ENCODE data around the gene HIVEP1.

DNA sequence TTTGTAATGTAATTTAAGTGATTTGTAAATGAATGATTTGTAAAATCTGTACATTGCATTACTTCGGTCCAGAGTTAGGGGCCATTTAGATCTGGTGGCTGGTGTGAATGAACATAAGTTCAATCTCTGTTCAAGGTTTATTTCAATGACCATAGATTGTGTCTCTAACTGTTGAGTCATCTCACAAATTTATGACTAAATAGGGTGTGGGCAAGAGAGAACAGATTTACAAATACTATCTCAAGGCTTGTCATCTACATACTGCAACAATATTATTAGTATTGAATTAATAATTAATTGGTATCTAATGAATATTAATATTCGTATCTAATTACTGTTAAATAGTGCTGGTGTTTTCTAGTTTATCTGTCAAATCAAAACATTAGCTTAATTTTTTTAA, 162.8 kb downstream of the HIVEP1 start:
- TF ChIP-seq HDGF (IDR thresholded peaks at IDR 0.05; ENCODE audit: borderline replicate concordance) = no peak
- TF ChIP-seq BHLHE40 (IDR thresholded peaks at IDR 0.05; ENCODE audit: borderline replicate concordance) = no peak
- TF ChIP-seq L3MBTL2 (conservative IDR thresholded peaks at IDR 0.05) = no peak
- TF ChIP-seq ELF4 (IDR thresholded peaks at IDR 0.05) = no peak
- no peak for TF ChIP-seq ARNT (IDR thresholded peaks at IDR 0.05)
- no peak for TF ChIP-seq SP1 (IDR thresholded peaks at IDR 0.05)
- TF ChIP-seq TARDBP (IDR thresholded peaks at IDR 0.05) = no peak
- TF ChIP-seq FOXK2 (IDR thresholded peaks at IDR 0.05) = no peak
- TF ChIP-seq SUZ12 (IDR thresholded peaks at IDR 0.05) = no peak
- no peak for TF ChIP-seq NFRKB (IDR thresholded peaks at IDR 0.05)
- no peak for TF ChIP-seq FOXA1 (IDR thresholded peaks at IDR 0.05)
- TF ChIP-seq PKNOX1 (IDR thresholded peaks at IDR 0.05) = no peak
- no peak for TF ChIP-seq CTBP1 (IDR thresholded peaks at IDR 0.05; ENCODE audit: borderline replicate concordance)
